IPS-18c (cell line): Measurements from ENCODE around the gene SSR3.

Source experiments
- H3K4me3 ChIP-seq: 2 replicates; pipeline ENCODE4 v1.7.0; 2013; ENCODE audit warnings: low read depth, mild to moderate bottlenecking, low read length, moderate library complexity; ENCODE audit not compliant: insufficient read depth
- H3K9me3 ChIP-seq: one replicate; pipeline ENCODE4 v1.6.1; 2013; ENCODE audit warnings: mild to moderate bottlenecking, low read length, moderate library complexity; ENCODE audit not compliant: control insufficient read depth, insufficient read depth

Gene SSR3

GRCh38 chr3:156548902-156549301, 6.0 kb downstream of the SSR3 start:
- no peak overlapping the region for H3K4me3 ChIP-seq
- no peaks in the 10 kb centered on the region for H3K9me3 ChIP-seq

- Histone ChIP-seq H3K4me3 (no peak overlapping the region), H3K9me3 (no peaks in the 10 kb centered on the region)
Observed at GRCh38 chr3:156548041-156548687, 6.8 kb downstream of the SSR3 start.

GRCh38 chr3:156547637-156548036, 7.3 kb downstream of the SSR3 start:
- Histone ChIP-seq H3K4me3 (no peak overlapping the region), H3K9me3 (no peaks in the 10 kb centered on the region)

- Histone ChIP-seq H3K4me3 (no peak overlapping the region), H3K9me3 (no peaks in the 10 kb centered on the region)
Observed at GRCh38 chr3:156543043-156543555, 11.8 kb downstream of the SSR3 start.

- H3K9me3 ChIP-seq: no peaks in the 10 kb centered on the region
- no peak overlapping the region for H3K4me3 ChIP-seq
Observed at GRCh38 chr3:156542101-156543042, 12.5 kb downstream of the SSR3 start.

- no peaks in the 10 kb centered on the region for H3K9me3 ChIP-seq
Observed at GRCh38 chr3:156539802-156540201, 15.1 kb downstream of the SSR3 start.

GRCh38 chr3:156539051-156539450, 15.9 kb downstream of the SSR3 start:
- Histone ChIP-seq H3K4me3 (no peak overlapping the region), H3K9me3 (no peaks in the 10 kb centered on the region)

More at GRCh38 chr3:156539802-156540201, 15.1 kb downstream of the SSR3 start:
- H3K4me3 ChIP-seq: no peak overlapping the region

- Histone ChIP-seq H3K9me3 (no peaks in the 10 kb centered on the region), H3K4me3 (no peak overlapping the region)
Observed at GRCh38 chr3:156536524-156537316, 18.2 kb downstream of the SSR3 start.

GRCh38 chr3:156535798-156536197, 19.1 kb downstream of the SSR3 start:
- no peak overlapping the region for H3K4me3 ChIP-seq
- H3K9me3 ChIP-seq: no peaks in the 10 kb centered on the region

GRCh38 chr3:156535162-156535627, 19.7 kb downstream of the SSR3 start:
- no peaks in the 10 kb centered on the region for H3K9me3 ChIP-seq

GRCh38 chr3:156533205-156533604, 21.7 kb downstream of the SSR3 start:
- Histone ChIP-seq H3K9me3 (no peaks in the 10 kb centered on the region), H3K4me3 (no peak overlapping the region)

More at GRCh38 chr3:156535162-156535627, 19.7 kb downstream of the SSR3 start:
- no peak overlapping the region for H3K4me3 ChIP-seq

GRCh38 chr3:156532730-156533129, 22.2 kb downstream of the SSR3 start:
- H3K4me3 ChIP-seq: no peak overlapping the region

GRCh38 chr3:156530980-156531379, 23.9 kb downstream of the SSR3 start:
- H3K9me3 ChIP-seq: no peaks in the 10 kb centered on the region

More at GRCh38 chr3:156532730-156533129, 22.2 kb downstream of the SSR3 start:
- H3K9me3 ChIP-seq: no peaks in the 10 kb centered on the region

GRCh38 chr3:156527060-156527459, 27.9 kb downstream of the SSR3 start:
- no peak overlapping the region for H3K4me3 ChIP-seq
- H3K9me3 ChIP-seq: no peaks in the 10 kb centered on the region

More at GRCh38 chr3:156530980-156531379, 23.9 kb downstream of the SSR3 start:
- H3K4me3 ChIP-seq: no peak overlapping the region

GRCh38 chr3:156525808-156526207, 29.1 kb downstream of the SSR3 start:
- Histone ChIP-seq H3K9me3 (no peaks in the 10 kb centered on the region), H3K4me3 (no peak overlapping the region)

- H3K4me3 ChIP-seq: no peak overlapping the region
- no peaks in the 10 kb centered on the region for H3K9me3 ChIP-seq
Observed at GRCh38 chr3:156522673-156523072, 32.2 kb downstream of the SSR3 start.

- H3K9me3 ChIP-seq: no peaks in the 10 kb centered on the region
- no peak overlapping the region for H3K4me3 ChIP-seq
Observed at GRCh38 chr3:156519758-156520162, 35.2 kb downstream of the SSR3 start.
